Measurements from ENCODE around the gene TMEM258. TPM values are rescaled to one million over a fixed set of nuclear protein-coding genes. Genes with fewer than 3 reads are reported as not detected.

The TMEM258 gene
- total and polyA plus RNA-seq, 2 donors (not counting 3 experiments of a cell fraction or from before 2014, with no cell fraction given): 140 to 534 TPM

GRCh38 chr11:61780581-61781162 is 11.7 kb downstream of the TMEM258 start:
- H4K20me1 ChIP-seq (replicated peaks; ENCODE audit: control insufficient read depth, extremely low read depth, insufficient read depth, low read length): no peaks in the 10 kb centered on the region
- no peaks in the 10 kb centered on the region for H3K79me2 ChIP-seq (ENCODE audit: control insufficient read depth, insufficient read depth, low read length)
- H3K4me2 ChIP-seq (ENCODE audit: insufficient read depth, low read length): no peak overlapping the region
- intact Hi-C loops (cut with micrococcal nuclease) (no loop called here), dilution Hi-C loops (cut with MboI; ENCODE audit: extremely low pct_ligation_motif_present, low sequenced_read_pairs) (no loop called here)
- no peaks in the 10 kb centered on the region for H3K9me1 ChIP-seq (replicated peaks; ENCODE audit: control insufficient read depth, extremely low read depth, insufficient read depth, low read length)
- H2AFZ ChIP-seq (ENCODE audit: low read depth, low read length): no peak overlapping the region
- no peaks in the 10 kb centered on the region for H3K27me3 ChIP-seq (ENCODE audit: control insufficient read depth in 2 of 2, insufficient read depth in 2 of 2, low read length in 2 of 2)
- no peak for TF ChIP-seq POLR2A (IDR thresholded peaks at IDR 0.05; ENCODE audit: low read depth, low read length)
- TF ChIP-seq MYC (IDR thresholded peaks at IDR 0.05; ENCODE audit: low read depth, low read length): no peak
- no peak for TF ChIP-seq FOS (IDR thresholded peaks at IDR 0.05; ENCODE audit: borderline replicate concordance, insufficient read depth, low read length)
- no peak overlapping the region for H3K4me3 ChIP-seq (replicated peaks in 1 of 3; ENCODE audit: insufficient read depth in 1 of 3, low read depth in 1 of 3, low read length in 3 of 3)
- H3K4me1 ChIP-seq (ENCODE audit: control insufficient read depth, extremely low read depth, insufficient read depth, low read length): no peaks in the 10 kb centered on the region
- FAIRE-seq: no peak
- no peak overlapping the region for H3K9ac ChIP-seq (replicated peaks; ENCODE audit: extremely low read depth, insufficient read depth, low read length)
- no peak for DNase-seq (ENCODE audit: low read depth, low spot score)
- H3K27ac ChIP-seq (ENCODE audit: insufficient read depth, low read depth, low read length): no peak overlapping the region
- BruUV-seq (replicated peaks): no TSS peak
- CTCF ChIA-PET: interaction anchor here (0.6 to 2.3 kb wide), 4 partner anchors 9 to 33 kb away, joined by 3 to 13 read pairs (median 6); no protein-coding TSS in a partner anchor
- POLR2A ChIA-PET: interaction anchor here (0.6 kb wide), 1 partner anchor 219 kb away, joined by 5 read pairs; no protein-coding TSS in a partner anchor
- H3K36me3 ChIP-seq (ENCODE audit: control insufficient read depth in 2 of 2, extremely low read depth in 1 of 2, insufficient read depth in 2 of 2, low read length in 2 of 2): peaks cover 0 to 10% of the 10 kb centered on the region in 2 experiments
- no peaks in the 10 kb centered on the region for H3K9me3 ChIP-seq (replicated peaks; ENCODE audit: control insufficient read depth, insufficient read depth, low read length)

GRCh38 chr11:61779666-61780525 is 12.5 kb downstream of the TMEM258 start:
- POLR2A ChIA-PET: interaction anchor here (0.6 kb wide), 1 partner anchor 220 kb away, joined by 5 read pairs; no protein-coding TSS in a partner anchor
- Histone ChIP-seq H3K36me3 (ENCODE audit: control insufficient read depth in 2 of 2, extremely low read depth in 1 of 2, insufficient read depth in 2 of 2, low read length in 2 of 2) (peaks cover 0 to 4% of the 10 kb centered on the region in 2 experiments), H3K4me1 (ENCODE audit: control insufficient read depth, extremely low read depth, insufficient read depth, low read length) (no peaks in the 10 kb centered on the region), H2AFZ (ENCODE audit: low read depth, low read length) (no peak overlapping the region), H3K27me3 (ENCODE audit: control insufficient read depth in 2 of 2, insufficient read depth in 2 of 2, low read length in 2 of 2) (no peaks in the 10 kb centered on the region), H3K9ac (replicated peaks; ENCODE audit: extremely low read depth, insufficient read depth, low read length) (no peak overlapping the region), H3K9me3 (replicated peaks; ENCODE audit: control insufficient read depth, insufficient read depth, low read length) (no peaks in the 10 kb centered on the region), H4K20me1 (replicated peaks; ENCODE audit: control insufficient read depth, extremely low read depth, insufficient read depth, low read length) (no peaks in the 10 kb centered on the region), H3K79me2 (ENCODE audit: control insufficient read depth, insufficient read depth, low read length) (no peaks in the 10 kb centered on the region), H3K4me3 (replicated peaks in 1 of 3; ENCODE audit: insufficient read depth in 1 of 3, low read depth in 1 of 3, low read length in 3 of 3) (no peak overlapping the region), H3K9me1 (replicated peaks; ENCODE audit: control insufficient read depth, extremely low read depth, insufficient read depth, low read length) (no peaks in the 10 kb centered on the region), H3K27ac (ENCODE audit: insufficient read depth, low read depth, low read length) (no peak overlapping the region), H3K4me2 (ENCODE audit: insufficient read depth, low read length) (no peak overlapping the region)
- no peak for DNase-seq (ENCODE audit: low read depth, low spot score)
- intact Hi-C loops (cut with micrococcal nuclease) (no loop called here), dilution Hi-C loops (cut with MboI; ENCODE audit: extremely low pct_ligation_motif_present, low sequenced_read_pairs) (no loop called here)
- no TSS peak for BruUV-seq (replicated peaks)
- no peak for FAIRE-seq
- TF ChIP-seq JUN (IDR thresholded peaks at IDR 0.05; ENCODE audit: borderline replicate concordance, insufficient read depth, insufficient read length, low read depth) (no peak), CTCF (IDR thresholded peaks at IDR 0.05; ENCODE audit: extremely low read depth in 1 of 2, insufficient read depth in 1 of 2, low read depth in 1 of 2, low read length in 2 of 2) (no peak), GATA2 (IDR thresholded peaks at IDR 0.05; ENCODE audit: insufficient read depth, insufficient read length, low read depth, low read length) (no peak), MAX (IDR thresholded peaks at IDR 0.05; ENCODE audit: insufficient read depth, insufficient read length) (no peak), EZH2 (IDR thresholded peaks at IDR 0.05; ENCODE audit: borderline replicate concordance, low read depth, low read length, severe bottlenecking) (no peak), POLR2A (IDR thresholded peaks at IDR 0.05; ENCODE audit: low read depth, low read length) (no peak), MYC (IDR thresholded peaks at IDR 0.05; ENCODE audit: low read depth, low read length) (no peak), POLR2AphosphoS5 (IDR thresholded peaks at IDR 0.05; ENCODE audit: insufficient read depth, low read depth, low read length) (no peak), FOS (IDR thresholded peaks at IDR 0.05; ENCODE audit: borderline replicate concordance, insufficient read depth, low read length) (no peak)
- CTCF ChIA-PET: interaction anchor here (0.6 to 2.3 kb wide), 6 partner anchors 8 to 119 kb away, joined by 3 to 13 read pairs (median 6); no protein-coding TSS in a partner anchor
